H1 (cell line): Measurements from ENCODE around the gene CCDC157. TPM values are rescaled to one million over a fixed set of nuclear protein-coding genes. Genes with fewer than 3 reads are reported as not detected.

ENCODE experiments used
- CBX8 ChIP-seq: fragments of 300-800, 300-1000 bp; sonication (generic); IDR thresholded peaks from 2 replicates; pipeline ENCODE4 v1.7.1; 2016; ENCODE audit warnings: low read depth, low read length, borderline replicate concordance
- CEBPB ChIP-seq: IDR thresholded peaks from 2 replicates; pipeline ENCODE4 v1.6.1; 2012; ENCODE audit warnings: low read depth, low read length
- EGR1 ChIP-seq: IDR thresholded peaks from 2 replicates; pipeline ENCODE4 v1.6.1; 2011; ENCODE audit warnings: low read depth, low read length, borderline replicate concordance
- FOSL1 ChIP-seq: IDR thresholded peaks from 2 replicates; pipeline ENCODE4 v1.6.1; 2011; ENCODE audit warnings: mild to moderate bottlenecking, low read depth, low read length, moderate library complexity; ENCODE audit not compliant: insufficient read depth
- HDAC2 ChIP-seq, 2 experiments: fragments of 300-600 bp in 1 of 2; sonication (generic) in 1 of 2; IDR thresholded peaks; 2 replicates each; pipeline ENCODE4 v1.6.1; 2011 to 2012; ENCODE audit warnings: low read depth in 2 of 2, low read length in 2 of 2, mild to moderate bottlenecking in 2 of 2, moderate library complexity in 2 of 2, borderline replicate concordance in 1 of 2, inconsistent platforms in 1 of 2
- KDM4A ChIP-seq: IDR thresholded peaks from one replicate; pipeline ENCODE4 v1.7.1; 2012; ENCODE audit warnings: low read depth, mild to moderate bottlenecking, moderate library complexity, low read length, inconsistent platforms; ENCODE audit not compliant: severe bottlenecking
- NANOG ChIP-seq: IDR thresholded peaks from 2 replicates; pipeline ENCODE4 v1.6.1; 2011; ENCODE audit warnings: low read length, low read depth, mild to moderate bottlenecking, inconsistent platforms; ENCODE audit not compliant: insufficient read depth, poor library complexity, severe bottlenecking
- POLR2A ChIP-seq, 2 experiments: IDR thresholded peaks; 1 replicate in 1 of 2; 2 replicates in 1 of 2; pipeline ENCODE4 v1.6.1; 2011; ENCODE audit warnings: low read depth in 2 of 2, low read length in 2 of 2, mild to moderate bottlenecking in 2 of 2; ENCODE audit errors: control extremely low read depth in 1 of 2
- POLR2AphosphoS5 ChIP-seq: IDR thresholded peaks from 2 replicates; pipeline ENCODE4 v1.6.1; 2011; ENCODE audit warnings: low read depth, low read length
- RBBP5 ChIP-seq: IDR thresholded peaks from 2 replicates; pipeline ENCODE4 v1.7.1; 2012; ENCODE audit warnings: low read depth, mild to moderate bottlenecking, inconsistent platforms, low read length, moderate library complexity, borderline replicate concordance
- RXRA ChIP-seq: IDR thresholded peaks from 2 replicates; pipeline ENCODE4 v1.6.1; 2011; ENCODE audit warnings: low read depth, mild to moderate bottlenecking, low read length, moderate library complexity; ENCODE audit not compliant: insufficient read depth
- TBP ChIP-seq: IDR thresholded peaks from 2 replicates; pipeline ENCODE4 v1.6.1; 2011; ENCODE audit warnings: low read depth, low read length, improper control_type of control experiment
- TCF12 ChIP-seq: IDR thresholded peaks from 2 replicates; pipeline ENCODE4 v1.6.1; 2011; ENCODE audit warnings: low read depth, mild to moderate bottlenecking, low read length
- TEAD4 ChIP-seq: IDR thresholded peaks from 2 replicates; pipeline ENCODE4 v1.6.1; 2012; ENCODE audit warnings: low read depth, low read length, inconsistent platforms, mixed read lengths
- polyA plus RNA-seq, 7 experiments: library from polyadenylated mRNA; depleted of rRNA in 3 of 7; stranded (reverse) in 5 of 7; unstranded in 2 of 7; fragments of >200 nt in 5 of 7; fragments of 200-250 nt in 2 of 7; gene quantifications; 1 replicate in 5 of 7; 2 replicates in 1 of 7; 4 replicates in 1 of 7; pipeline versions ENCODE4 v1.2.1 to v1.2.3, GENCODE V29; 2011 to 2013; ENCODE audit warnings: missing spikeins in 2 of 7, mixed read lengths in 2 of 7
- small RNA-seq: library from polyadenylated mRNA; stranded (forward); fragments of <200 nt; extraction: miRNeasy Mini kit (QIAGEN cat#:217004); gene quantifications from one replicate; pipeline ENCODE3, GENCODE V24; 2013; ENCODE audit not compliant: insufficient read depth
- total RNA-seq: library from RNA; stranded (reverse); fragmentation: NEBNext Ultra II Directional; extraction: Animal tissue kit (Norgen Biotek cat#: 25700); gene quantifications from 2 replicates; pipeline ENCODE4 v1.2.1, GENCODE V29; 2021

The CCDC157 gene
- total and polyA plus RNA-seq, 2 of the 8 experiments (the other 6 are each of a cell fraction or from before 2014, with no cell fraction given) = 4.1 to 8.4 TPM

- TF ChIP-seq RBBP5 = 0 out of 2 replicates have a peak, but pooled peaks have one; percentile 24
- peak; percentile 83 for TF ChIP-seq KDM4A
- peak; percentile 39; the same call in 1 of the 2 replicates for TF ChIP-seq POLR2AphosphoS5
- TF ChIP-seq CBX8 = no peak
- TF ChIP-seq EGR1 = no peak
- no peak for TF ChIP-seq FOSL1
- TF ChIP-seq RXRA = no peak
- TF ChIP-seq HDAC2 (IDR thresholded peaks at IDR 0.05; ENCODE audit: borderline replicate concordance in 1 of 2, low read depth in 2 of 2, low read length in 2 of 2) = peak in 1 of 2 experiments; percentile 20; a peak in 2 of 4 replicates
- no peak for TF ChIP-seq TCF12
- peak; percentile 40 for TF ChIP-seq NANOG
- 0 out of 2 replicates have a peak, but pooled peaks have one; percentile 2 for TF ChIP-seq TEAD4
- TF ChIP-seq TBP = peak; percentile 26; the same call in 1 of the 2 replicates
- no peak for TF ChIP-seq CEBPB
- TF ChIP-seq POLR2A (IDR thresholded peaks at IDR 0.05; ENCODE audit: control extremely low read depth in 1 of 2, low read depth in 2 of 2, low read length in 2 of 2) = no peak; a peak in 2 of 3 replicates
Observed at GRCh38 chr22:30425616-30426387, 69.0 kb downstream of the CCDC157 start, which contains the start of gene MTFP1 (continued).

Small RNA genes lying within 50 kb of the gene (small RNA-seq; reads per million reads assigned to genes)
- gene AC004832.3 = not detected
- gene RNU6-564P = not detected

Other genes starting within 250 kb of the CCDC157 start
- gene LIF, start 110.2 kb upstream of the CCDC157 start, total RNA-seq = 3.3 and 3.5 TPM in 2 replicates
- gene LIF, start 110.2 kb upstream of the CCDC157 start, polyA plus RNA-seq (2011; rRNA removed) = 3.3 and 4.1 TPM in 2 replicates
- not detected in 2 replicates for gene OSM, start 90.2 kb upstream of the CCDC157 start, total RNA-seq
- gene OSM, start 90.2 kb upstream of the CCDC157 start, polyA plus RNA-seq (2011; rRNA removed) = not detected in 2 replicates
- 8.4 and 10.3 TPM in 2 replicates for gene CASTOR1, start 67.5 kb upstream of the CCDC157 start, total RNA-seq
- gene CASTOR1, start 67.5 kb upstream of the CCDC157 start, polyA plus RNA-seq (2011; rRNA removed) = 36.0 and 44.6 TPM in 2 replicates
- gene TBC1D10A, start 30.1 kb upstream of the CCDC157 start, total RNA-seq = 5.4 and 6.5 TPM in 2 replicates
- gene TBC1D10A, start 30.1 kb upstream of the CCDC157 start, polyA plus RNA-seq (2011; rRNA removed) = 7.0 and 11.3 TPM in 2 replicates
- gene SF3A1, start 113 bp upstream of the CCDC157 start, total RNA-seq = 275 and 285 TPM in 2 replicates
- gene SF3A1, start 113 bp upstream of the CCDC157 start, polyA plus RNA-seq (2011; rRNA removed) = 27.8 and 83.8 TPM in 2 replicates
- gene RNF215, start 30.4 kb downstream of the CCDC157 start, total RNA-seq = 15.3 and 19.0 TPM in 2 replicates
- gene RNF215, start 30.4 kb downstream of the CCDC157 start, polyA plus RNA-seq (2011; rRNA removed) = 13.1 and 16.4 TPM in 2 replicates
- gene SEC14L2, start 40.0 kb downstream of the CCDC157 start, total RNA-seq = 2.8 and 4.3 TPM in 2 replicates
- gene SEC14L2, start 40.0 kb downstream of the CCDC157 start, polyA plus RNA-seq (2011; rRNA removed) = 1.8 and 3.2 TPM in 2 replicates
- 59.8 and 66.4 TPM in 2 replicates for gene MTFP1, start 68.8 kb downstream of the CCDC157 start, total RNA-seq
- 98.8 and 120 TPM in 2 replicates for gene MTFP1, start 68.8 kb downstream of the CCDC157 start, polyA plus RNA-seq (2011; rRNA removed)
- gene SEC14L3, start 115.0 kb downstream of the CCDC157 start, total RNA-seq = not detected in 2 replicates
- not detected in 2 replicates for gene SEC14L3, start 115.0 kb downstream of the CCDC157 start, polyA plus RNA-seq (2011; rRNA removed)
- 3.9 and 4.9 TPM in 2 replicates for gene SEC14L4, start 148.7 kb downstream of the CCDC157 start, total RNA-seq
- 2.6 and 2.9 TPM in 2 replicates for gene SEC14L4, start 148.7 kb downstream of the CCDC157 start, polyA plus RNA-seq (2011; rRNA removed)
- 0.63 and 0.80 TPM in 2 replicates for gene SEC14L6, start 189.7 kb downstream of the CCDC157 start, total RNA-seq
- 1.9 and 2.1 TPM in 2 replicates for gene SEC14L6, start 189.7 kb downstream of the CCDC157 start, polyA plus RNA-seq (2011; rRNA removed)
- gene GAL3ST1, start 217.7 kb downstream of the CCDC157 start, total RNA-seq = 10.5 and 11.0 TPM in 2 replicates
- gene GAL3ST1, start 217.7 kb downstream of the CCDC157 start, polyA plus RNA-seq (2011; rRNA removed) = 32.1 and 32.5 TPM in 2 replicates
- 121 and 133 TPM in 2 replicates for gene PES1, start 234.9 kb downstream of the CCDC157 start, total RNA-seq
- gene PES1, start 234.9 kb downstream of the CCDC157 start, polyA plus RNA-seq (2011; rRNA removed) = 191 and 247 TPM in 2 replicates